BJ (cell line): ENCODE results near the gene EEF2. TPM values are rescaled to one million over a fixed set of nuclear protein-coding genes. Genes with fewer than 3 reads are reported as not detected.

ENCODE experiments used
- CTCF ChIA-PET: fragments of 350-600 bp; formaldehyde crosslinking; extraction: SDS; loops from one replicate; lab custom pipeline; 2021; ENCODE audit warnings: antibody characterized with exemption, inconsistent platforms; lab: Yijun Ruan, JAX
- POLR2A ChIA-PET: fragments of 300-600 bp; sonication (Branson Sonifier 250); formaldehyde crosslinking; extraction: SDS; loops from one replicate; lab custom pipeline; 2021; ENCODE audit warnings: antibody characterized with exemption; lab: Charles Lee
- DNase-seq: peaks from one replicate; pipeline ENCODE4 v3.0.0-alpha.2; 2011; ENCODE audit warnings: low read depth
- H3K27me3 ChIP-seq: 2 replicates; pipeline ENCODE4 v1.6.0; 2011; ENCODE audit warnings: low read length; ENCODE audit not compliant: control insufficient read depth, insufficient read depth
- H3K36me3 ChIP-seq: 2 replicates; pipeline ENCODE4 v1.5.1; 2011; ENCODE audit warnings: low read length; ENCODE audit not compliant: control insufficient read depth, insufficient read depth
- H3K4me3 ChIP-seq: 2 replicates; pipeline ENCODE4 v1.5.1; 2011; ENCODE audit warnings: low read depth, mild to moderate bottlenecking, control low read depth, low read length
- CTCF ChIP-seq: IDR thresholded peaks from 2 replicates; pipeline ENCODE4 v1.5.1; 2011; ENCODE audit warnings: low read depth, mild to moderate bottlenecking, control low read depth, inconsistent platforms, low read length, moderate library complexity; ENCODE audit not compliant: insufficient read depth
- polyA plus RNA-seq: library from polyadenylated mRNA; depleted of rRNA; stranded (reverse); fragments of >200 nt; gene quantifications from 2 replicates; pipeline ENCODE4 v1.2.3, GENCODE V29; 2011; rRNA removed
- small RNA-seq: library from RNA; depleted of rRNA; stranded (forward); fragments of <200 nt; gene quantifications from one replicate; pipeline ENCODE3, GENCODE V24; 2012; ENCODE audit warnings: low replicate concordance, low read depth; ENCODE audit not compliant: insufficient read length

Gene EEF2
- polyA plus RNA-seq, 1 experiment: 2,469 TPM

DNA sequence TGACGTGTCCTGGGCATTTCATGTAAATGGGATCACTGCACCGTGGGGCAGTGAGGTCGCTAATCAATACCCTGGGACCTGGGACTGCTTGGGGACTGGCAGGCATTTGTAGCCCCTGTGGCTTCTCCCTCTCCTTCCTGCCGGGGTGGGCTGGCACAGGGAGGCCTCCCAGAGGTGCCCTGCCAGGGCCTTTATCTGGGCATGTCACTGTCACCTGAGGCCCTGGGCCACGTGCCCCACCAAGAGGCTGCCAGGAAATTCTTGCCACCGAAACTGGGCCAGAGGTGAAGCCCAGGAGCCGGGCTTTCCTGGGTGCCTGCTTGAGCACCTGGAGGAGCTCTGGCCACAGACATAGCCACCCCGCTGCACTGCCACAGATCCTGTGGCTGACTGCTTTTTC lies 54.2 kb downstream of the EEF2 start:
- ChIA-PET POLR2A (no interaction called here), CTCF (interaction anchor here (0.7 kb wide), 1 partner anchor 18 kb away, joined by 3 read pairs; no protein-coding TSS in a partner anchor)
- DNase-seq: no peak
- TF ChIP-seq CTCF: no peak
- Histone ChIP-seq H3K27me3 (peaks cover 9% of the 10 kb centered on the region), H3K36me3 (no peaks in the 10 kb centered on the region), H3K4me3 (no peak overlapping the region)

Small RNA genes within 50 kb of the gene (small RNA-seq; reads per million reads assigned to genes)
- 214 reads per million, percentile 94 among the genes with 10 or more reads in this experiment for gene SNORD37

Other genes with a start within 250 kb of the EEF2 start
- gene APBA3, start 223.8 kb downstream of the EEF2 start, polyA plus RNA-seq: 7.7 and 12.4 TPM in 2 replicates
- 70.1 and 77.7 TPM in 2 replicates for gene MRPL54, start 222.8 kb downstream of the EEF2 start, polyA plus RNA-seq
- gene RAX2, start 213.2 kb downstream of the EEF2 start, polyA plus RNA-seq: not detected in 2 replicates
- gene MATK, start 199.1 kb downstream of the EEF2 start, polyA plus RNA-seq: not detected in 2 replicates
- 0.15 TPM in 1 of 2 replicates, not detected in the other for gene ZFR2, start 116.4 kb downstream of the EEF2 start, polyA plus RNA-seq
- gene ATCAY, start 104.8 kb downstream of the EEF2 start, polyA plus RNA-seq: 0.01 TPM in 1 of 2 replicates, not detected in the other
- gene NMRK2, start 52.4 kb downstream of the EEF2 start, polyA plus RNA-seq: not detected in 2 replicates
- gene DAPK3, start 14.4 kb downstream of the EEF2 start, polyA plus RNA-seq: 132 and 178 TPM in 2 replicates
- 10.9 and 18.2 TPM in 2 replicates for gene PIAS4, start 22.3 kb upstream of the EEF2 start, polyA plus RNA-seq
- gene ZBTB7A, start 81.4 kb upstream of the EEF2 start, polyA plus RNA-seq: 4.2 and 7.5 TPM in 2 replicates
- 76.9 and 143 TPM in 2 replicates for gene MAP2K2, start 138.7 kb upstream of the EEF2 start, polyA plus RNA-seq
- not detected in 2 replicates for gene CREB3L3, start 168.2 kb upstream of the EEF2 start, polyA plus RNA-seq
- gene SIRT6, start 197.1 kb upstream of the EEF2 start, polyA plus RNA-seq: 14.6 and 22.3 TPM in 2 replicates
- 0.22 and 0.25 TPM in 2 replicates for gene ANKRD24, start 197.2 kb upstream of the EEF2 start, polyA plus RNA-seq
- 1.2 TPM in 2 replicates for gene EBI3, start 244.1 kb upstream of the EEF2 start, polyA plus RNA-seq